ENCODE measurements around the gene WDFY4.

The WDFY4 gene

GRCh38 chr10:48958598-48959190 is 274.0 kb downstream of the WDFY4 start:
- DNase-seq = no peak

- no peak for DNase-seq
These were observed 279.4 kb downstream of the WDFY4 start for GRCh38 chr10:48964038-48964437.

- DNase-seq = no peak
These were observed 280.8 kb downstream of the WDFY4 start for GRCh38 chr10:48965460-48965859.

GRCh38 chr10:48968036-48968435 is 283.4 kb downstream of the WDFY4 start:
- DNase-seq = no peak

GRCh38 chr10:48970046-48970445 is 285.4 kb downstream of the WDFY4 start:
- no peak for DNase-seq

- no peak for DNase-seq
These were observed 286.0 kb downstream of the WDFY4 start for GRCh38 chr10:48970654-48971053.

GRCh38 chr10:48973065-48973464 is 288.4 kb downstream of the WDFY4 start:
- DNase-seq = no peak

GRCh38 chr10:48974510-48975156 is 290.0 kb downstream of the WDFY4 start:
- DNase-seq = no peak

- DNase-seq = no peak
These were observed 291.5 kb downstream of the WDFY4 start for GRCh38 chr10:48976196-48976595.

- no peak for DNase-seq
These were observed 293.6 kb downstream of the WDFY4 start for GRCh38 chr10:48978318-48978717.

GRCh38 chr10:48981310-48981907 is 296.7 kb downstream of the WDFY4 start:
- no peak for DNase-seq

- DNase-seq = no peak
These were observed 297.9 kb downstream of the WDFY4 start for GRCh38 chr10:48982584-48982983.

- no peak for DNase-seq
These were observed 299.1 kb downstream of the WDFY4 start for GRCh38 chr10:48983648-48984351.

- DNase-seq = no peak
These were observed 301.0 kb downstream of the WDFY4 start for GRCh38 chr10:48985621-48986158.

- DNase-seq = no peak
These were observed 305.6 kb downstream of the WDFY4 start for GRCh38 chr10:48990226-48990625.

- DNase-seq = no peak
These were observed 309.0 kb downstream of the WDFY4 start for GRCh38 chr10:48993627-48994026.

GRCh38 chr10:48996329-48996728 is 311.7 kb downstream of the WDFY4 start:
- DNase-seq = no peak

- no peak for DNase-seq
These were observed 314.7 kb downstream of the WDFY4 start for GRCh38 chr10:48999346-48999745.

- no peak for DNase-seq
These were observed 316.0 kb downstream of the WDFY4 start for GRCh38 chr10:49000437-49001398.

- no peak for DNase-seq
These were observed 316.7 kb downstream of the WDFY4 start for GRCh38 chr10:49001402-49001801.

- DNase-seq = no peak
These were observed 317.4 kb downstream of the WDFY4 start for GRCh38 chr10:49001870-49002672.

- no peak for DNase-seq
These were observed 320.6 kb downstream of the WDFY4 start for GRCh38 chr10:49005270-49005669.
